ENCODE data around the gene HPGD.

- TF ChIP-seq, protein P1, sequence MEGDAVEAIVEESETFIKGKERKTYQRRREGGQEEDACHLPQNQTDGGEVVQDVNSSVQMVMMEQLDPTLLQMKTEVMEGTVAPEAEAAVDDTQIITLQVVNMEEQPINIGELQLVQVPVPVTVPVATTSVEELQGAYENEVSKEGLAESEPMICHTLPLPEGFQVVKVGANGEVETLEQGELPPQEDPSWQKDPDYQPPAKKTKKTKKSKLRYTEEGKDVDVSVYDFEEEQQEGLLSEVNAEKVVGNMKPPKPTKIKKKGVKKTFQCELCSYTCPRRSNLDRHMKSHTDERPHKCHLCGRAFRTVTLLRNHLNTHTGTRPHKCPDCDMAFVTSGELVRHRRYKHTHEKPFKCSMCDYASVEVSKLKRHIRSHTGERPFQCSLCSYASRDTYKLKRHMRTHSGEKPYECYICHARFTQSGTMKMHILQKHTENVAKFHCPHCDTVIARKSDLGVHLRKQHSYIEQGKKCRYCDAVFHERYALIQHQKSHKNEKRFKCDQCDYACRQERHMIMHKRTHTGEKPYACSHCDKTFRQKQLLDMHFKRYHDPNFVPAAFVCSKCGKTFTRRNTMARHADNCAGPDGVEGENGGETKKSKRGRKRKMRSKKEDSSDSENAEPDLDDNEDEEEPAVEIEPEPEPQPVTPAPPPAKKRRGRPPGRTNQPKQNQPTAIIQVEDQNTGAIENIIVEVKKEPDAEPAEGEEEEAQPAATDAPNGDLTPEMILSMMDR (IDR thresholded peaks at IDR 0.05) = no peak
- no peak for TF ChIP-seq ZFX (IDR thresholded peaks at IDR 0.05; ENCODE audit: borderline replicate concordance)
Measured at GRCh38 chr4:174531486-174531885, 9.2 kb upstream of the HPGD start.
